NOMO-1 treated with dmso at 0.1 percent for 144 hours (cell line): Measurements from ENCODE around the gene TDRD3.

ENCODE experiments used
- DNase-seq: peaks from one replicate; lab custom pipeline; 2025; ENCODE audit not compliant: unreplicated experiment; lab: John Stamatoyannopoulos, UW

Gene TDRD3

DNA sequence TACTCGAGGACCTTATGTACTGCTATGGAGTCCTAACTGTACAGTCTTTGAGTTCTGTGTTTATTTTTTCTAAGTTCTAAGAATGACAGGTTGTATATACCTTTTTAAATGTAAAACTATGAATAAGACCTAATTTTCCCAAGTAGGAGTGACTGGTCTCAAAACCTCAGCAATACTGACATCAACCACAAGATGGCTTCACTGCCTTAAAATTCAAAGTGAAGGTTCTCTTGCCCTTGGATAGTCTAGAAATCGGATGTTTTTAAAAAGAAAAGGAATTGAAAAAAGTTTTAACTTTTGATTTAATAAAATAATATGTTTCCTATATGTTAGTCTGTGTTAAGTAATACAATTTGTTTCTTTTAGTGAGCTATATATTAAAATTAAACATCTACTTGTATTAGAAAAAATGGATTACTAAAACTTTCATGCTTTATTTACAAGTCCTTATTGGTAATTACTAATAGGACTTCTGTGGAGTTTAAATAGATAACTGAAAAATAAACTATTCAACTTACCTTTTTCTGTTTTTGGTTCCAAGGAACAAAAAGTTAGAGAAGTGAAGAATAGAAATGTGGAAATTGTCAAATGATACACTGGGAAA lies 52.0 kb downstream of the TDRD3 start:
- DNase-seq = no peak

DNA sequence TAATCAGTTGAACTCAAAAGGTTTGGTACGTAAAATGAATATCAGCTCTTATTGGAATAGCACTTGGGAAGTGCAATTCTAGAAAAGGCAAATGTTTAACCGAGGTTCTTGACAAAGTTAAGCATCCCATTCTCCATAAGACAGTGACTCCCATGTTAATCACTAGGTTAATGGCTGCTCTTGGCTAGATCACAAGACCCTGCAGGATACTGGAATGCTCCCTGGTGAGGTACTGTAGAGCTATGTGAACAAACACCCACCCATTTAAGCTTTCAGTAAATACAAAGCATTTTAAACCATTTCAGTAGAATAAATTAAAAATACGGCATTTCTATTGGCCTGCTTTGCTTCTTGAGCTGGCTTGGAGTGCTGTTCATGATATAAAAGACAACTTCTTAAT lies 56.5 kb downstream of the TDRD3 start:
- no peak for DNase-seq

DNA sequence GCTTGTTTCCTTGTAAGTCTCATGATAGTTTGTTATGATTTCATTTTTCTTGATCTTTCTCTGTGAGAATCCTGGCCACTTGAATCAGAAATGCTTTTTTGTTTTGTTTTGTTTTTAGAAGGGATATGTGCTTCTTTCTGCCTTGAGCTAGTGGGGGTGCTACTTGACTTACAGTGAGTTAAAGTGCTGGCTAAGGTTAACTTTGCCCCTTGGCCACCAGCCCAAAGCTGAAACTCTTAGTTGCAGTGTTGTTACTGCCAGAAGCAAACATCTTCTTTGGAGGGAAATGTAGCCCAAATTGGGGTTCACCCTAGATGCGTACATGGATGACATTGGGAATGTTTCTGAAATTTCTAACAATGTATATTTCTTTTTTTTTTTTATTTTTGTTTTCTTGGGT lies 57.4 kb downstream of the TDRD3 start:
- no peak for DNase-seq

DNA sequence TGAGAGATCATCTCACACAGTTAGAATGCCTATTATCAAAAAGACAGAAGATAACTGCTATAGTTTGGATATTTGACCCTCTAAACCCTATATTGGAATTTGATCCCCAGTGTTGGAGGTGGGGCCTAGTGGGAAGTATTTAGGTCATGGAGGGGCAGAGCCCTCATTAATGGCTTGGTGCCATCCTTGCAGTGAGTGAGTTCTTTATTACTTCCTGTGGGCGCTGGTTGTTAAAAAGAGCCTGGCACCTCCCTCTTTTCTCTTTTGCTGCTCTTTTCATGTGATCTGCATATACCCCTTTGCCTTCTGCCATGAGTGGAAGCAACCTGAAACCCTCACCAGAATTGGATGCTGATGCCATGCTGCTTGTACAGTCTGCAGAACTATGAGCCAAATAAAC lies 66.8 kb downstream of the TDRD3 start:
- no peak for DNase-seq

DNA sequence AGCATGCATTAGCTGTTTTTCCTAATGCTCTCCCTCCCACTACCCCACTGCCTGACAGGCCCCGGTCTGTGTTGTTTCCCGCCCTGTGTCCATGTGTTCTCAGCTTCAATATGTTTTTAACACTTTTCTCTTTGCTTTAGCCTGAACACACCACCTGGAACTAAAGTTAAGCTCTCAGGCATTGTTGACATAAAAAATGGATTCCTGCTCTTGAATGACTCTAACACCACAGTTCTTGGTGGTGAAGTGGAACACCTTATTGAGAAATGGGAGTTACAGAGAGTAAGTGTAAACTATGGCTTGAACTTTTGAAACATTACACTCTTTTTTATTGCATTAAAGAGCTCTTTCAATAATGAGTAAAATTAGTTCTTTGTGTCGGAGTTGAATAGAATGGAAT lies 70.1 kb downstream of the TDRD3 start:
- no peak for DNase-seq

DNA sequence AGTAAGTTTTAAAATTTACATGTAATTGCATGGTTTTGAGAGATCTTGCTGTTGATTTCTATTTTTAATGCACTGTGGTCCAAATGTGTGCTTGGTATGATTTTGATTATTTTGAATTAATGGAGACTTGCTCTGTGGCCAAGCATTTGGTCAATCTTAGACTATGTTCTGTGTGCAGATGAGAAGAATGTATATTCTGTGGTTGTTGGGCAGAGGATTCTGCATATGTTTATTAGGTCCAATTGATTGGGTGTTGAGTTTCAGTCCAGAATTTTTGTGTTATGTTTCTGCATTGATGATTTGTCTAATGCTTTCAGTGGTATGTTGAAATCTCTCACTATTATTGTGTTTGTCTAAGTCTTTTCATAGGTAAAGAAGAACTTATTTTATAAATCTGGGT lies 82.3 kb downstream of the TDRD3 start:
- DNase-seq = no peak

DNA sequence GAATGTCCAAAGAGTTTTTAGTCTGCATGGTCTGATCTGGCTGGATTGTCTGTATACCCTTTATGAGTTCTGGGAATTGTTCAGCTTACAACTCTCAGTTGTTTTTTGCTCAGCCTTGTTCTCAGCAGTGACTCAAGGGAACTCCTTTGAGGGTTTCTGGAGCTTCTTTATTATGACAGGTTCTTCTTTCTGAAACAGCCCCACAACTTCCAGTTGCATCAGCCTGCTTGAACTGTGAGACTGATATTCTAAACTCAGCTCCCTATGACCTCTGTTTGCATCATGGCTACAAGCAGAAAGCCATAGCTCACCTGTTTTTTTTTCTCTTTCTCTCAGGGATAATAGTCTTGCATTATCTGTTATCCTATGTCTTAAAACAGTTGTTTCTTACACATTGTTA lies 85.0 kb downstream of the TDRD3 start:
- no peak for DNase-seq

DNA sequence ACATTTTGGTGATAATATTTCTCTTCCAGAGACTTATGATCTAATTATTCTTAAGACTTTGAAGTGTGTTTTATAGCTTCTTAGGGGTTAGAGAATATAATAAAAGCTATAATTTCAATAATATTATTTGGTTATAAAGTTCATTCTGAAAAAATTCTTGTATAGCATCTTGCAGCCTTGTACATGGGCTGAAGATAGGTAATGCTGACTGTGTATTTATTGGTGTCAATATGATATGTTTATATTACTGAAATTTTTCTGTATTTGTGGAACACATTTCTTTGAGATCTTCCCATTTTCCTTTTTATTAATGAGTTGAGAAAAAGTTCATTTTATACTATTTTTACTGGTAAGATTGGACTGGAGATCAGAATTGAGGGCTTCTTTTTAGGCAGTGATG lies 87.8 kb downstream of the TDRD3 start:
- DNase-seq = no peak

DNA sequence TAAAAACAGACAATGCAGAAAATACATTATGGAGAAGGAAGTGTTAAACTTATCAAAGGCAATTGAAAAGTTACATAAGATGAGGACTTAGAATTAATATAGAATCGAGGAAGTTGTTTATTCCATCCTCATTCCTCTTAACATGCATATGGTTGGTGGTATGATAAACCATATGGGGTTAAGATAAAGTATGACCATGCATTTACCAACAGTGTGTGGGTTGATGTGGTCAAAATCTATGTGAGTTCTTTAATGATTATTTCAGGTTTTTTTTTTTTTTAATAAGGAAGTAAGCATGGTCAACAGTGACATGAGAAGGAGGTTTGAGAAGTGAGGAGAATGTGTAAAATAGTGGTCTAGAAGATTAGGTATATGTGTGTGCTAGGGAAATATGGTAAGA lies 94.5 kb downstream of the TDRD3 start:
- DNase-seq = no peak

DNA sequence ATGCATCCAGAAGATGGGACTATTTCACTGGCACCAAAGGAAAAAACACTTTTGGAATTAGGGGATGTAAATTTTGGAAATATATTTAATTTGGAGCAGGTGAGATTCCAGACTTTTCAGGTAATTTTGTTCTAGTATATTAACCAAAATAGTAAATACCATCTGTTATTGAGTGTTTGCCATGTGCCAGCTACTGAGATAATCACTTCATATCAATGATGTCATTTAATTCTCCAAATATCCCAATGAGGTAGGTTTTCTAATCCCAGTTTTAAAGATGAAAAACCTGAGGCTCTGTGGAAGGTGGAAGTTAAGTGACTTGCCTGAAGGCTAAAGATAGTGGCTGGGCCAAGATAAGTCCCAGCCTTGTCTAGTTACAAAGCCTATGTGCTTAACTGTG lies 95.2 kb downstream of the TDRD3 start:
- no peak for DNase-seq

DNA sequence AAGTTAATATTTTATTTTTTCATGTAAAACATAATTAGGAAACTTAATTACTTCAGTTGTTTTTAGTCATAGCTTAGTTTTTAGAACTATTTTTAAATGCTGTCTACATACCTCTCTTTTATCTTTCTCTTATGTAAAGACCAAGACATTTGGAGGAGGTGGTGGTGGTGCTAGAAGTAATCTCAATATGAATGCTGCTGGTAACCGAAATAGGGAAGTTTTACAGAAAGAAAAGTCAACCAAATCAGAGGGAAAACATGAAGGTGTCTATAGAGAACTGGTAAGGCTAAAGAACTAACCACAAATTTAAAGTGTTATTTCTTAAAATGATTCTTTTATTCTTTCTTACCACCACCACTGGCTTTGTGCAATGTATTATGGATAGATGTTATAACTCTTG lies 97.3 kb downstream of the TDRD3 start:
- no peak for DNase-seq

DNA sequence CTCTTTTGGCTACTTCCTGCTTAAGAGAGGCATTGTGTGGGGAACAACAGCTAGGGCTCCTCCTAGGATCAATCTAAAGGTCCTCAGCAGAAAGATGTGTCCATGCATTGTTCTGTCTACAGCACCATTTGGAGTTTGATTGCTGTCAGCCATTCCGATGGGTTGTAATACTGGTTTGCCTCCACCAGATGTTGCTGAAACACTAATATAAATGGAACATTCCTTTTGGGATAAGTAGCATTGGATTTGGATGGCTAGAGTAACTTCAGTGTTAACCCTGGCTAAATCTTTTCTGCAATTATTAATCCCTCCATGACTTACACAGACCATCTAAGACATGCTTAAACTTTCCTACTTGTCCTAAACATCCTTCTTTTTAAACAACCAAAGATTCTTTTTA lies 104.2 kb downstream of the TDRD3 start:
- no peak for DNase-seq

DNA sequence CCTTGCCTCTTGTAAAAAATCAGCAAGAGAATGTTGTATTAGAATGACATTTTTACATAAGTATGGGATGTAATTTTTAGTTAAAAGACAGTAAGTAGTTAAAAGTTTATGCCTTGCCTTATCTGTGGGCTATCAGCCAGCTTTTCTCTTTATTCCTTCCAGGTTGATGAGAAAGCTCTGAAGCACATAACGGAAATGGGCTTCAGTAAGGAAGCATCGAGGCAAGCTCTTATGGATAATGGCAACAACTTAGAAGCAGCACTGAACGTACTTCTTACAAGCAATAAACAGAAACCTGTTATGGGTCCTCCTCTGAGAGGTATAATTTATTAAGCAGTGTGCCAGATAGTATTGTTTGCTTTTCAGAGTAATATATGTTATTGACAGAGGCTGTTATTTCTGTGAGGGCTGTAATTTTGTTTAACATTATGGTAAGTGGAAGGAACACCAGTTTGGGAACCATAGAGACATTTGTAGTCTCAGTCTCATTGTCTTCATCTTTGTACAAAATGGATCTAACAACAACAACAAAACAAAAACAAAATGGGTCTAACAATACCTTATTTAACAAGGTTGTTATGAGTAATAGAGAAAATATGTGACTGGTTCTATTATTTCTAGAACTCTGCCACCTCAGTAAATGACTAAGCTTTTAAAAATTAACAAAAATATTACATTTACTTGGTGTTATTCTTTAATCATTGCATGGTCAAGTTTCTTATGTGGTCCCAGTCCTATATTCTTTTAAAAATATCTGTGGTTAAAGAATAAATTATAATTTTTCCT lies 112.8 kb downstream of the TDRD3 start:
- no peak for DNase-seq

DNA sequence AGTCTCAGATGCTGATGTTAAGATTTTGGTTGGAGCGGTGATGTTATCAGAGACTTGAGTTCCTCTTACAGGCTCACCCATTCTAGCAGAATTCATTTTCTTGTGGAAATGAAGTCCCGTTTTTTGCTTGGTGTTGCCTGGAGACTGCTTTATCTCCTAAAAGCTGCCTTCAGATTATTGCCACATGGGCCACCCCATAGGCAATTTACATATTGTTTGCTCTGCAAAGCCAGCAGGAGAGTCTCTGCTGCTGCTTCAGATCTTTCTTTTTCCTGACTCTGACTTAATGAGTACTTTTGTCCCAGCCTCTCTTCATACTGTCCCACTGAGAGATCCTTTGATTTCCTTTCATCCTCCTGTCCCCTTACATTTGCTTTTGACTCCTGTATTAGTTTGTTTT lies 114.6 kb downstream of the TDRD3 start:
- DNase-seq = no peak

DNA sequence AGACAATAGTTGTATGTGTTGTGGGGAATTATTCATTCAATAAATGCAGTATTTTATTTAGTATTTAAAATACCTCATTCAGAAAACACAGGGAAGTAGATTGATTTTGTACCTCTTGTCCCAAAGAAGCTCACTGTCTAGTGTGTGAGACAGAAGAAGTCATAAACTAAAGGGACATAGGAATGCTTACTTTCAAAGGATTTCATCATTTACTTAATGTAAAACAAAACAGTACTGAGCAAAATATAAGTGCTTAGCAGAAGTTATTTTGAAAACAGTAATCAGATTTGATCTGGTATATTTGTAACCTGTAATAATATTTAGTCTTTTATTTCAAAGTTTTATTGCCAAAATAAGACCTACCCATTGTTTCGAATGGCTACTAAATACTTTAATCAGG lies 117.9 kb downstream of the TDRD3 start:
- DNase-seq = no peak

DNA sequence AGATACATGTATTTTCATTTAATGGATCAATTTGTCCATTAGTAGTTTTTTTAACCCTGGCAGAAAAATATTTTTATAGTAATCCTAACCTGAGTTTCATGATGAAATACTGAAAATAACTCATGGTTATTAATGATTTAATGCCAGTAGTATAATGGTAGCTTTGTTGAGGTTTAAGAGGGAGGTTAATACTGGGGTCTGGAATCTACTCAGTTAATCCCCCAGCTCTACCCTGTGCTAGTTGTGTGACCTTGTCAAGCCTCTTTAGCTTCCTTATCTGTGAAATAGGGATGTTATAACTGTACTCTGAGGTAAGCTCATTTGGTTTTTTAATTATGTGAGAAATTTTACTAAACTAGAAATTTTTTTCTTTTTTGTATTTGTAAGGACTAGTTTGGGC lies 122.5 kb downstream of the TDRD3 start:
- DNase-seq = no peak

DNA sequence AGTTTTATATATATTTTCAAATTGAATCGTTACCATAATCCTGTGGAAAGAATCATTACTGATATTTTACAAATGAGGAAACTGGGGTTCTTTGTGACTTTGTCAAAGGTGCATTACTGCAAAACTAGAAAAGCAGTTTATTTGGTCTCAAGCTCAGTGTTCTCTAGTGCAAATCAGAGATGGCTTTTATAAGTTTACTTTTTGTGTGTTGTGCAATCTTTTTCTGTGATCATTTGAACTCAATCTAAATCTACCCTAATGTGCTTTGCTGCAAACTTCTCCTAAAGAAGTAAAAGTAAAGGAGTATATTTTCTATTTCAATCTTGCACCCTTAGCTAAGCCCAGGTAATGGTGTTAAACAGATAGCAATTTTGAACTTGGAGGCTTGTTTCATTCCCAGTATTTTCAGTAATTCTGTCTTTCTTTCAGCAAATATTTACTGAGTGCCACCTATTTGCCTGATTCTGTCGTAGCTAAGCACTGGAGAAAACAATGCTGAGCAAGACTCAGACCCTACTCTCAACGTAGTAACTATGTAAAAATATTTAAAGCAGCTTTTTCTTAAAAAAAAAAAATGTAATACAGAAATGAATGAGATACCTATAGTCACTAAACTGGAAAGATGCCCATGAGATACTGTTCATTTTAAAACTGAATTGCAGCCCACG lies 124.0 kb downstream of the TDRD3 start:
- DNase-seq = no peak

DNA sequence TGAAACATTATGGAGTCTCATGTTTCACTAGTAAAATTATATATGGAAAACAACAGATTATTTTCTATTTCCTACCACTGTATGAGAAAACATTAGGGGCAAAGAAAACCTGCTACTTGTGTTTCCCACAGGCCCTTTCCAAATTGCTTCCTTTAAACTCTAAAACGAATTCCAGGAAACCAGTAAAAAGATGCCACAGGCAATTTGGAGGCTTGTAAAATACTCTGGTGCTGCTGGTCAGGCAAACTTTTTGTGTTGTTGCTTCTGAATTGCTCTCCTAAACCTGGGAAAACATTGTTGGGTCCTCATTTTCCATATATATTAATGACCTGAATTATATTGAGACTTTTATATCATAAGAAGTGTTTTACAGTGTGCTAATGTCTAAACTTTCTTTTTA lies 141.5 kb downstream of the TDRD3 start:
- DNase-seq = no peak

DNA sequence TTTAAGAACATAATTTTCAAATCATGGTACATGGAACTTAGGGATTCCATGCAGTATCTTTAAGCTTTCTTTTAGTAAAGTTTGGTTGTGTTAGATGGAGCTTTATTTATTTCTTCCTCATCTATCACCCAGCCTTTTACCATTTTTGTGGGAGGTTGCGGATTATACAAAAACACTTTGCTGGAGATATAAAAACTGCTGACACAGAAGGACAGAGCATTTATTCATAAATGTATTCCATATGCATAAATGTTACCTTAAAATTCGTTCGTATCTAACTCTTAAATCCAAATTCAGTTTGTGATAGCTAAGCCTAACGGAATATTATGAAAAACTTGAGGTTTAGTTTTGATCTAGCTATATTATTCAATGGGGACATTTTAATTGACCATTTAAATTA lies 143.3 kb downstream of the TDRD3 start:
- DNase-seq = no peak

DNA sequence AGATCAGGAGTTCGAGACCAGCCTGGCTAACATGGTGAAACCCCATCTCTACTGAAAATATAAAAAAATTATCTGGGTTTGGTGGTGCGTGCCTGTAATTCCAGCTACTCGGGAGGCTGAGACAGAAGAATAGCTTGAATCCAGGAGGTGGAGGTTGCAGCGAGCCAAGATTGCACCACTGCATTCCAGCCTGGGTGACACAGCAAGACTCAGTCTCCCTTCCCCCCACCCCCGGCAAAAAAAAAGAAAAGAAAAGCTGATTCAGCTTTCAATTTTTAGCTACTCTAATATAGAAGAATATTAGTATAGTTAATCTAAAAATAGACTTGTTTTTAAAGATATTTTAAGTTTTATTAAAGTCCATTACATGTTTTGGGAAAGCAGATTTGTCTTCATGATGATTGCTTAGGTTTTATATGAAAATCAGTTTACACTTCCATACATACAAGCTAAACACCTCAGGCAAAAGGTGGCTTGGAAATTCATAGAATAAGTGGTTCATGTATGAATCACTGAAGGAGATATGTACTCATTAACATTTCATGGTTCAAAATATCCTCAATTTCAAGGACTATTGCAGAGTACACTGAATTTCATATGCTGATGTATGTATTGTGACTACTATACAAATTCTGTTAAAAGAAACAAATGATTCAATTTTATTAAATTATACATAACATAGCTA lies 165.2 kb downstream of the TDRD3 start:
- DNase-seq = no peak

DNA sequence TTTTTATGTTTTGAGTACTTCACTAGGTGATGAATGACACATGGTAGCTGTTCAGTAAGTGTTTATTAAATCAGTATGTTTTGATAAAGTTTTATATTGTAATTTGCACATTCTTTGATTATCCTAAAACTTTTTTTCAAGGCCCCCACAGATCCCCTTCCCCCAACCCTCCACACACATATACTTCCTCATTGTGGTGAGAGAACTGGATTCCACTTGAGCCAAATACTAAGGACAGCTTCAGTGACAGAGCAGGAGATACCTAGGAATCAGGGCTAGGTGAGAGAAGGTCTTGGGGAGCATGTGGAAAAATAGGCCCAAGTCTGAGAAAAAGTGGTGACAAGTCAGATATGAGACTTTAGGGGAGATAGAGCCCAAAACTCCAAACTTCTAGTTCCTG lies 174.6 kb downstream of the TDRD3 start:
- DNase-seq = no peak
